ENCODE results near the gene PRDM5. TPM values are rescaled to one million over a fixed set of nuclear protein-coding genes. Genes with fewer than 3 reads are reported as not detected.

Gene PRDM5
- total and polyA plus RNA-seq, 5 experiments from 2014 or later = 0.74 to 3.8 (median 1.9) TPM

- H3K27ac Mint-ChIP-seq = no peak overlapping the region
- peaks cover 3 to 13% (median 11%) of the 10 kb centered on the region in 3 donors for H3K36me3 Mint-ChIP-seq
- POLR2A ChIA-PET = no interaction called here
- DNase-seq (no peak), ATAC-seq (no peak)
- no peak overlapping the region for H3K4me3 Mint-ChIP-seq
- H3K27me3 Mint-ChIP-seq = peaks cover 0 to 2% (median 0%) of the 10 kb centered on the region in 5 donors
- no peaks in the 10 kb centered on the region for H3K4me1 Mint-ChIP-seq
- H3K9me3 Mint-ChIP-seq = peaks cover 0 to 23% (median 8%) of the 10 kb centered on the region in 9 donors
These were observed 121.3 kb downstream of the PRDM5 start for GRCh38 chr4:120801137-120801758.

GRCh38 chr4:120798570-120798969 lies 124.0 kb downstream of the PRDM5 start:
- Mint-ChIP-seq H3K27me3 (no peaks in the 10 kb centered on the region), H3K4me1 (no peaks in the 10 kb centered on the region), H3K9me3 (peaks cover 0 to 12% (median 0%) of the 10 kb centered on the region in 9 donors), H3K36me3 (peaks cover 2 to 6% (median 5%) of the 10 kb centered on the region in 3 donors), H3K4me3 (no peak overlapping the region), H3K27ac (no peak overlapping the region)
- ATAC-seq (no peak), DNase-seq (no peak)
- POLR2A ChIA-PET = no interaction called here

- POLR2A ChIA-PET = no interaction called here
- ATAC-seq (no peak), DNase-seq (no peak)
- no peak overlapping the region for H3K4me3 Mint-ChIP-seq
- peaks cover 5 to 7% (median 6%) of the 10 kb centered on the region in 4 donors for H3K4me1 Mint-ChIP-seq
- H3K9me3 Mint-ChIP-seq = peaks cover 0 to 5% (median 0%) of the 10 kb centered on the region in 9 donors
- H3K36me3 Mint-ChIP-seq = peaks cover 0 to 2% (median 1%) of the 10 kb centered on the region in 3 donors
- no peak overlapping the region for H3K27ac Mint-ChIP-seq
- H3K27me3 Mint-ChIP-seq = no peaks in the 10 kb centered on the region
These were observed 126.3 kb downstream of the PRDM5 start for GRCh38 chr4:120796271-120796670.

DNA sequence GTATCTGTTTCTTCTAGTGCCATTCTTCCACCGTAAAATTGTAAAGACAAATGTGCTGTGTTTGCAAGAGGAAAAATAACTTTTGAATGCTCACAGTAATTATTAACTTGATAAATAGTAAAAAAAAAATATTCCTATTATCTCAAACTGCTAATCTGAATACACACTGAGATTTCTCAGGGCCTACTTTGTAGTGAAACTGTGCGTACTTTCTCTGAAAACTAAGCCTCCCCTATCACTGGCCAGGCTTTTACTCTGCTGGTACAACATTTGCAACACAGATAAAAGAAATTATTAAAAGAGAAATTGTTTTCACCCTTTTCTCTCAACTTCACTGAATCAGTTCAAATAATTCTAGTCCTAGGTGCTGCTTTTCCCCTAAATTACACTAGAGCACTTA lies 137.3 kb downstream of the PRDM5 start:
- H3K27ac Mint-ChIP-seq = no peak overlapping the region
- H3K9me3 Mint-ChIP-seq = no peaks in the 10 kb centered on the region
- peaks cover 0 to 3% (median 0%) of the 10 kb centered on the region in 5 donors for H3K27me3 Mint-ChIP-seq
- H3K4me1 Mint-ChIP-seq = peaks cover 0 to 1% (median 0%) of the 10 kb centered on the region in 4 donors
- ATAC-seq (no peak), DNase-seq (no peak)
- H3K36me3 Mint-ChIP-seq = peaks cover 0 to 5% (median 3%) of the 10 kb centered on the region in 3 donors
- POLR2A ChIA-PET = no interaction called here
- H3K4me3 Mint-ChIP-seq = no peak overlapping the region

DNA sequence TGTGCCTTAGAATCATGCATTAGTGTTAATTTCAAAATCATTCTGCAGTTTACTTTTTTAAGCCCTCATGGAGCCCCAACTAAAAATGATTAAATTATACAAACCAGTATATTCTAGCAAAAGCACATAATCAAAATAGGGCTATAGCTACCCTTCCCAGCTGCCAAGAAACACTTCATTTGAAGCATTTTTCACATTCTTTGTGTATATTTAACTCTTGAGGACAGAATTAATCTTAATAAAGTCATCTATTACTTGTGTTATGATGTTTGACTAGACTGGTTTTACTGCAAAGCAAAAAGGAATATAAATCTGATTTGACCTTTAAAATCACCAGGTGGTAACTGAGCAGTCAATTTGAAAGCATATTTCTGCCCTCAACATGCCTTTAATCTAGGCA lies 145.1 kb downstream of the PRDM5 start:
- ATAC-seq (no peak), DNase-seq (no peak)
- Mint-ChIP-seq H3K36me3 (no peaks in the 10 kb centered on the region), H3K4me1 (no peaks in the 10 kb centered on the region), H3K9me3 (no peaks in the 10 kb centered on the region), H3K4me3 (no peak overlapping the region), H3K27me3 (no peaks in the 10 kb centered on the region), H3K27ac (no peak overlapping the region)
- POLR2A ChIA-PET = no interaction called here

DNA sequence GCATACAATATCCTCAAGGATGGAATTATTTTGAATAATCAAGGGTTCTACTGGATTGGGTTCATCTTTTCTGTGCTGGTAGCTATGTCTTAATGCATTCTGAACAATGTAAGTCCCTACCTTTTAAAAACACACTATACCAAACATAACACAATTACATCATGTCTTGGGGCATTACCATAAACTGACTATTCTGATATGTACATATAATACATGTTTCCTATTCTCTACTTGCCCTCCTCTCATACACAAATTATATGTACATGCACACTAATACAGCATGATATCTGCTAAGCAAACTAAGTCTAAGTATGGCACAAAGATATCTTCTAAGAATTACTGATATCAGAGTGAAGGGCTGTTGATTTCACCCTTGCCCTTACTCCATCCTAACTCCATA lies 147.1 kb downstream of the PRDM5 start:
- Mint-ChIP-seq H3K4me1 (no peaks in the 10 kb centered on the region), H3K9me3 (peaks cover 0 to 5% (median 0%) of the 10 kb centered on the region in 9 donors), H3K27me3 (no peaks in the 10 kb centered on the region), H3K4me3 (no peak overlapping the region), H3K27ac (no peak overlapping the region), H3K36me3 (peaks cover 0 to 2% (median 0%) of the 10 kb centered on the region in 3 donors)
- no peak for ATAC-seq
- POLR2A ChIA-PET = no interaction called here
- no peak for DNase-seq

- peaks cover 0 to 8% (median 2%) of the 10 kb centered on the region in 9 donors for H3K9me3 Mint-ChIP-seq
- ATAC-seq (no peak), DNase-seq (no peak)
- POLR2A ChIA-PET = no interaction called here
- H3K4me1 Mint-ChIP-seq = no peaks in the 10 kb centered on the region
- H3K27me3 Mint-ChIP-seq = no peaks in the 10 kb centered on the region
- peaks cover 0 to 6% (median 2%) of the 10 kb centered on the region in 3 donors for H3K36me3 Mint-ChIP-seq
- no peak overlapping the region for H3K27ac Mint-ChIP-seq
- no peak overlapping the region for H3K4me3 Mint-ChIP-seq
These were observed 148.9 kb downstream of the PRDM5 start for GRCh38 chr4:120773641-120774040.

GRCh38 chr4:120771907-120772306 lies 150.6 kb downstream of the PRDM5 start:
- Mint-ChIP-seq H3K9me3 (peaks cover 0 to 14% (median 3%) of the 10 kb centered on the region in 9 donors), H3K27ac (no peak overlapping the region), H3K36me3 (peaks cover 4 to 10% (median 6%) of the 10 kb centered on the region in 3 donors), H3K4me3 (no peak overlapping the region), H3K4me1 (no peaks in the 10 kb centered on the region), H3K27me3 (peaks cover 0 to 3% (median 0%) of the 10 kb centered on the region in 5 donors)
- DNase-seq (no peak), ATAC-seq (no peak)
- POLR2A ChIA-PET = no interaction called here

DNA sequence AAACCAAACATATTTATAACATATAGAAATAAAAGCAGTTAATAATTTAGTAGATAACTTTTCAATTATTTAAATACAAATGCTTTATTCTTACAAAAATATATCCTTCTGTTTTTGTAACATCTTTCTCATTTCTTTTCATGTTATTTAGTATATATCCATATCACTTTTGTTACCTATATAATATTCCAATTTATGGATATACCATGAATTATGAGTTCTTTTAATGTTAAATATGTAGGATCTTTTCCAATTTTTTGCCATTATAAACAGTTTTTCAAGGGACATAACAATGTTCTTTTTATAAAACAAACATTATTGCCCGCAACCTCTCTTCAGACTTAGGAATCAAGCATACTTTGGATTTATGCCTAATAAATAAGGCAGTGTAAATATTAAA lies 151.6 kb downstream of the PRDM5 start:
- ATAC-seq (no peak), DNase-seq (no peak)
- H3K4me3 Mint-ChIP-seq = no peak overlapping the region
- H3K9me3 Mint-ChIP-seq = peaks cover 0 to 14% (median 3%) of the 10 kb centered on the region in 9 donors
- H3K4me1 Mint-ChIP-seq = no peaks in the 10 kb centered on the region
- H3K27me3 Mint-ChIP-seq = peaks cover 0 to 3% (median 0%) of the 10 kb centered on the region in 5 donors
- POLR2A ChIA-PET = no interaction called here
- H3K27ac Mint-ChIP-seq = no peak overlapping the region
- peaks cover 4 to 10% (median 8%) of the 10 kb centered on the region in 3 donors for H3K36me3 Mint-ChIP-seq

DNA sequence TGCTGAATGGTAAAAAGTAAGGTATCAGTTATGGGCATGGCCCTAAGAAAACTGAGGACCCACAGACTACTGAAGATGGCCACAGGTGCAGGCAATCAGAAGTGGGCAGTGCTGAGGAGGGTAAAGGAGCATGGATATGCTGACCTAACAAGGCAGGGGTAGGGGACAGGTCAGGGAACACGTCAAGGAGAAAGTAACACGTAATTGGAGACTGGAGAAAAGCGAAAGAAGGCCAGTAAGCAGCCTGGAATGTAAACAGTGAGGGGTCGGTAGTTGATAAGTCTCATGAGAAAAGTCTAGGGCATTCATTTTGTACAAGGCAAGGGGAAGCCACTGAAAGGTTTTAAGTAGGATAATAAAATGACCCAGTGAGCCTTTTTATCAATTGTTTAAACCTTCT lies 153.3 kb downstream of the PRDM5 start:
- Mint-ChIP-seq H3K27ac (no peak overlapping the region), H3K4me3 (no peak overlapping the region), H3K9me3 (peaks cover 0 to 14% (median 3%) of the 10 kb centered on the region in 9 donors), H3K36me3 (peaks cover 4 to 10% (median 8%) of the 10 kb centered on the region in 3 donors), H3K4me1 (no peaks in the 10 kb centered on the region), H3K27me3 (peaks cover 0 to 3% (median 0%) of the 10 kb centered on the region in 5 donors)
- DNase-seq (no peak), ATAC-seq (no peak)
- POLR2A ChIA-PET = no interaction called here

GRCh38 chr4:120765260-120765680 lies 157.3 kb downstream of the PRDM5 start:
- Mint-ChIP-seq H3K9me3 (peaks cover 0 to 14% (median 3%) of the 10 kb centered on the region in 9 donors), H3K27me3 (peaks cover 0 to 3% (median 0%) of the 10 kb centered on the region in 5 donors), H3K4me1 (no peaks in the 10 kb centered on the region), H3K27ac (no peak overlapping the region), H3K36me3 (peaks cover 4 to 10% (median 5%) of the 10 kb centered on the region in 3 donors), H3K4me3 (no peak overlapping the region)
- ATAC-seq (no peak), DNase-seq (no peak)
- POLR2A ChIA-PET = no interaction called here

- DNase-seq (no peak), ATAC-seq (no peak)
- Mint-ChIP-seq H3K36me3 (peaks cover 4 to 5% (median 5%) of the 10 kb centered on the region in 3 donors), H3K27me3 (peaks cover 0 to 3% (median 0%) of the 10 kb centered on the region in 5 donors), H3K4me3 (no peak overlapping the region), H3K9me3 (peaks cover 0 to 12% (median 3%) of the 10 kb centered on the region in 9 donors), H3K27ac (no peak overlapping the region), H3K4me1 (no peaks in the 10 kb centered on the region)
- POLR2A ChIA-PET = no interaction called here
These were observed 158.9 kb downstream of the PRDM5 start for GRCh38 chr4:120763650-120764049.

DNA sequence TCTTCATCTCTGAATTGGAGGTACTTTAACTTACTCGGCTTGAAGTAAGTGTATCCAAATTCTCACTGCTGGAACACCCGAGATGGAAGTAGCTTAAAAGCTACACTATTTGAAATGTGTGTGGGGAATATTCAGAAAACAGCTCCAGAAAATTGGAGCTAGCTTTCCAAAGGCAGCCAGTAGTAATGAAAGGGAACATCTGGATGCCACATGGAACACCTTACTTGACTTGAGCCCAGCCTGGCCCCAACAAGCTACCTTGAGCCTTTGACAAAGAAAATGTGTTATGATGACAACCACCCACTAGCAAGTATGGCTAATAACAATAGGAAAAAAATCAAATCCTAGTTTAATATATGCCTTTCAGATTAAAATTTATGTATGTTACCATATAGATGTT lies 161.5 kb downstream of the PRDM5 start:
- H3K4me1 Mint-ChIP-seq = no peaks in the 10 kb centered on the region
- no peak for ATAC-seq
- POLR2A ChIA-PET = no interaction called here
- DNase-seq = no peak
- H3K4me3 Mint-ChIP-seq = no peak overlapping the region
- no peaks in the 10 kb centered on the region for H3K36me3 Mint-ChIP-seq
- H3K27ac Mint-ChIP-seq = no peak overlapping the region
- H3K9me3 Mint-ChIP-seq = peaks cover 0 to 3% (median 0%) of the 10 kb centered on the region in 9 donors
- no peaks in the 10 kb centered on the region for H3K27me3 Mint-ChIP-seq

DNA sequence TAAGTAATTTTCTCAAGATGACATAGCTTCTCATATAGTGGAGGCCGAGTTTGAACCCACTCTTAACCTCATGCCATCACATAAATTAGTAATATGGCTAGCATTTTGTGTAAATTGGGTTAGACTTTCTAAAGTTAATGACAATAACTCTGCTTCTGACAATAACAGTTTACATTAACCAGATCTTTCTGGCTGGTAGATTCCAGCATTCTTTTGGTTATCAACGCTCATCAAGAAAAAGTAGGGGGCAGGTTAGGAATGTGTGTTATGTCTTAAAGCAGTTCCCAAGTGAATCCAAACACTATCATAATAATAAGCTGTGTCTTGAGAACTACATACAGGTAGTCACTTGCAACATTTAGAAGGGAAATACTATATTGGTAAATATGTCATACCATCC lies 162.5 kb downstream of the PRDM5 start:
- DNase-seq (no peak), ATAC-seq (no peak)
- Mint-ChIP-seq H3K27ac (no peak overlapping the region), H3K36me3 (no peaks in the 10 kb centered on the region), H3K9me3 (peaks cover 0 to 3% (median 0%) of the 10 kb centered on the region in 9 donors), H3K4me1 (no peaks in the 10 kb centered on the region), H3K4me3 (no peak overlapping the region), H3K27me3 (no peaks in the 10 kb centered on the region)
- POLR2A ChIA-PET = no interaction called here
